Natural killer cell (primary cell): ENCODE data around the gene OR10H5. TPM values are rescaled to one million over a fixed set of nuclear protein-coding genes. Genes with fewer than 3 reads are reported as not detected.

Experiments
- ATAC-seq, 3 donors: fragments of 150-1000 bp in 2 of 3; fragments of 200-7000 bp in 1 of 3; cut with Tn5 transposase; 1 replicate in 1 of 3; 2 replicates in 2 of 3; pipeline ENCODE4 v1.10.0; 2021; ENCODE audit warnings: mild to moderate bottlenecking in 2 of 3, moderate library complexity in 2 of 3
- DNase-seq, 2 donors: peaks; one replicate each; pipeline versions ENCODE4 v3.0.0 to v3.0.0-alpha.2; 2013 to 2021; ENCODE audit warnings: mixed read lengths in 1 of 2
- H3K27ac ChIP-seq: one replicate; pipeline ENCODE4 v1.5.1; 2013; ENCODE audit warnings: mild to moderate bottlenecking, low read length
- H3K27me3 ChIP-seq: one replicate; pipeline ENCODE4 v1.6.1; 2013; ENCODE audit warnings: low read length; ENCODE audit not compliant: control insufficient read depth, insufficient read depth
- H3K36me3 ChIP-seq: one replicate; pipeline ENCODE4 v1.6.1; 2013; ENCODE audit warnings: low read length; ENCODE audit not compliant: control insufficient read depth, insufficient read depth
- H3K4me1 ChIP-seq: one replicate; pipeline ENCODE4 v1.6.1; 2013; ENCODE audit warnings: low read length; ENCODE audit not compliant: control insufficient read depth, insufficient read depth
- H3K4me3 ChIP-seq: one replicate; pipeline ENCODE4 v1.5.1; 2013; ENCODE audit warnings: low read length
- H3K9me3 ChIP-seq: one replicate; pipeline ENCODE4 v1.6.1; 2013; ENCODE audit warnings: low read length; ENCODE audit not compliant: control insufficient read depth, insufficient read depth
- H3K27ac Mint-ChIP-seq, 2 donors: one replicate each; pipeline ENCODE4 v1.8.0; 2022; ENCODE audit warnings: mild to moderate bottlenecking in 2 of 2, mixed read lengths in 2 of 2, moderate library complexity in 1 of 2
- H3K27me3 Mint-ChIP-seq, 2 donors: one replicate each; pipeline ENCODE4 v1.8.0; 2022; ENCODE audit warnings: low read depth in 2 of 2, mixed read lengths in 2 of 2
- H3K36me3 Mint-ChIP-seq: one replicate; pipeline ENCODE4 v1.8.0; 2022; ENCODE audit warnings: mixed read lengths
- H3K4me1 Mint-ChIP-seq, 2 donors: one replicate each; pipeline ENCODE4 v1.8.0; 2022; ENCODE audit warnings: mixed read lengths in 2 of 2
- H3K4me3 Mint-ChIP-seq: one replicate; pipeline ENCODE4 v1.8.0; 2022; ENCODE audit warnings: mild to moderate bottlenecking, moderate library complexity, mixed read lengths
- H3K9me3 Mint-ChIP-seq, 2 donors: one replicate each; pipeline ENCODE4 v1.8.0; 2022; ENCODE audit warnings: mixed read lengths in 2 of 2
- WGBS: methylation state at CpG from one replicate; pipeline ENCODE4 v1.1.7; 2013; ENCODE audit warnings: missing lambda C conversion rate; ENCODE audit not compliant: insufficient coverage; 5-methylcytosine and 5-hydroxymethylcytosine counted together
- intact Hi-C: fragments of 100-400 bp; cut with micrococcal nuclease; formaldehyde crosslinking; loops from one replicate; pipeline ENCODE4 v1.14.2; 2022
- total RNA-seq, 4 donors: library from RNA; stranded (reverse); fragments of 120-200 nt in 1 of 4; gene quantifications; one replicate each; pipeline versions ENCODE4 v1.2.3 to v1.2.4, GENCODE V29; 2013 to 2022
- TF ChIP-seq, protein P1 (sequence below): fragments of 200-600 bp; IDR thresholded peaks from one replicate; pipeline ENCODE4 v1.8.0; 2022; ENCODE audit warnings: antibody characterized with exemption

Gene OR10H5
- total RNA-seq, 3 donors from 2014 or later (not counting 1 experiment from before 2014, with no cell fraction given) = not detected

DNA sequence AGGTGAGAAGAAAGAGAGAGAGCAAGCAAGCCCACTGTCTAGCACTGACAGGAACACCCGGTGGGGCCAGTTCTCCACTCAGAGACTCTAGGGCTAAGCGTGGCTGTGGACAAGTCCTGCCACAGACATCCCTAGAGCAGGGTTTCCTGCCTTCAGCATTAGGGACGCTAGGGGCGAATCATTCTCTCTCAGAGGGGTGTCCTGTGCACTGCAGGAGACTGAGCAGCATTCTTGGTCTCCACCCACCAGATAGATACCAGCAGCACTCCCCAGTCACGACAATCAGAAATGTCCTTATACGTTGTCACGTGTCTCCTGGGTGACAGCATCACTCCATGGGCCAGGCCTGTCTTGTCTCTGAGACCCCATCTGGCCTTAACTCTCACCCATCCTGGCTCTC lies 26.5 kb downstream of the OR10H5 start:
- no peak overlapping the region for H3K4me3 Mint-ChIP-seq
- TF ChIP-seq, protein P1, sequence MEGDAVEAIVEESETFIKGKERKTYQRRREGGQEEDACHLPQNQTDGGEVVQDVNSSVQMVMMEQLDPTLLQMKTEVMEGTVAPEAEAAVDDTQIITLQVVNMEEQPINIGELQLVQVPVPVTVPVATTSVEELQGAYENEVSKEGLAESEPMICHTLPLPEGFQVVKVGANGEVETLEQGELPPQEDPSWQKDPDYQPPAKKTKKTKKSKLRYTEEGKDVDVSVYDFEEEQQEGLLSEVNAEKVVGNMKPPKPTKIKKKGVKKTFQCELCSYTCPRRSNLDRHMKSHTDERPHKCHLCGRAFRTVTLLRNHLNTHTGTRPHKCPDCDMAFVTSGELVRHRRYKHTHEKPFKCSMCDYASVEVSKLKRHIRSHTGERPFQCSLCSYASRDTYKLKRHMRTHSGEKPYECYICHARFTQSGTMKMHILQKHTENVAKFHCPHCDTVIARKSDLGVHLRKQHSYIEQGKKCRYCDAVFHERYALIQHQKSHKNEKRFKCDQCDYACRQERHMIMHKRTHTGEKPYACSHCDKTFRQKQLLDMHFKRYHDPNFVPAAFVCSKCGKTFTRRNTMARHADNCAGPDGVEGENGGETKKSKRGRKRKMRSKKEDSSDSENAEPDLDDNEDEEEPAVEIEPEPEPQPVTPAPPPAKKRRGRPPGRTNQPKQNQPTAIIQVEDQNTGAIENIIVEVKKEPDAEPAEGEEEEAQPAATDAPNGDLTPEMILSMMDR = no peak
- H3K4me1 Mint-ChIP-seq = peaks cover 0 to 15% of the 10 kb centered on the region in 2 donors
- ATAC-seq (peak in 1 of 3 donors; percentile 28), DNase-seq (no peak)
- intact Hi-C loops = no loop called here
- H3K27me3 ChIP-seq = no peaks in the 10 kb centered on the region
- no peaks in the 10 kb centered on the region for H3K9me3 ChIP-seq
- peaks cover 21 to 25% of the 10 kb centered on the region in 2 donors for H3K27me3 Mint-ChIP-seq
- no peak overlapping the region for H3K4me3 ChIP-seq
- no peaks in the 10 kb centered on the region for H3K36me3 Mint-ChIP-seq
- no peaks in the 10 kb centered on the region for H3K36me3 ChIP-seq
- H3K4me1 ChIP-seq = peaks cover 9% of the 10 kb centered on the region
- H3K27ac ChIP-seq = no peak overlapping the region
- no peak overlapping the region for H3K27ac Mint-ChIP-seq
- H3K9me3 Mint-ChIP-seq = no peaks in the 10 kb centered on the region
- WGBS = 51% methylated on average over 7 of the region's 7 CpGs

DNA sequence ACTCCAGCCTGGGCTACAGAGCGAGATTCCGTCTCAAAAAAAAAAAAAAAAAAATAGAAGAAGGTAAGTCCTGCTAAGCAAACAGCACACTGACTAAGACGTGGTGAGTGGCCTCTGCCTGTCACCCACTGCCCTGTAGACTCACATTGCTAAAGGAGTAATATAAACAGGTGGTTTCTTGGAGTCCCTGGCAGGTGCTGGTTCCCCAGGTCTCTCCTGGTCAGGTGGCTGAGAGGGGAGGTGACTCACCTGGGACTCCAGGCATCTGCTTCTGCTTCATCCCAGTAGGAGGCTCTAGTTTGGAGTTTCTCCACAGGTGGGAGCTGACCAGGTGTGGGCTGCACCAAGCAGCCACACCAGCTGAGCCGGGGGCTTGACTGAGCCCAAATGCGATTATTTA lies 27.8 kb downstream of the OR10H5 start, which contains the start of gene OR10H1:
TSS of gene OR10H1 (minus strand) at position 359 of the 400 bp plus-strand sequence. CDS start 7,627 bp downstream, outside the sequence.
- no peak for DNase-seq
- Mint-ChIP-seq H3K27ac (no peak within 1 kb of the TSS), H3K4me3 (no peak within 1 kb of the TSS), H3K27me3 (peaks cover 25% of the 10 kb centered on the region in 2 donors), H3K9me3 (no peaks in the 10 kb centered on the region), H3K36me3 (no peaks in the 10 kb centered on the region), H3K4me1 (peaks cover 0 to 15% of the 10 kb centered on the region in 2 donors)
- WGBS = 76% methylated on average over 5 of the region's 5 CpGs
- TF ChIP-seq, protein P1 = no peak
- intact Hi-C loops = no loop called here
- no peaks in the 10 kb centered on the region for H3K9me3 ChIP-seq
- no peaks in the 10 kb centered on the region for H3K36me3 ChIP-seq
- H3K27me3 ChIP-seq = no peaks in the 10 kb centered on the region
- ATAC-seq = no peak
- no peak within 1 kb of the TSS for H3K4me3 ChIP-seq
- H3K4me1 ChIP-seq = peaks cover 9% of the 10 kb centered on the region
- H3K27ac ChIP-seq = no peak within 1 kb of the TSS

DNA sequence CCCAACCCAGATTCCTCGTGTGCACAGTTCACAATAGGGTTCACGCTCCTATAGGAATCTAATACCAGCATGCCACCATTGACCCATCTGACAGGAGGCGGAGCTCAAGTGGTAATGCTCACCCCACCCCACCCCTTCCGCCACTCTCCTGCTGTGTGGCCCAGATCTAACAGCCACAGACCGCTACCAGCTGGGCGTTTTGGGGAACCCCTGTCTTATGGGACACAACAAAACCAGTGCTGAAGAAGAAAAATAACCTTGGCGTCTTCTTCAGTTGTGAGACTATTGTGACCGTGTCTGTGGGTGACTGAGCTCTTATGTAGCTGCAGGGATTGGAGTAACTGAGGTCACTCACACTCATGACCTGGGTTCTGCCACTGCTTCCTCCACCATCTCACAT lies 33.2 kb downstream of the OR10H5 start:
- H3K9me3 Mint-ChIP-seq = no peaks in the 10 kb centered on the region
- DNase-seq (peak; percentile 19 to 46), ATAC-seq (peak; percentile 70 to 92 (median 80))
- Histone ChIP-seq H3K4me1 (peaks cover 7% of the 10 kb centered on the region), H3K4me3 (no peak overlapping the region), H3K36me3 (no peaks in the 10 kb centered on the region), H3K27ac (no peak overlapping the region), H3K9me3 (no peaks in the 10 kb centered on the region), H3K27me3 (no peaks in the 10 kb centered on the region)
- H3K4me3 Mint-ChIP-seq = no peak overlapping the region
- H3K27ac Mint-ChIP-seq = peak overlapping the region in 1 of 2 donors; percentile 48
- intact Hi-C loops = no loop called here
- peaks cover 7% of the 10 kb centered on the region in 2 donors for H3K27me3 Mint-ChIP-seq
- TF ChIP-seq, protein P1 = no peak
- no peaks in the 10 kb centered on the region for H3K4me1 Mint-ChIP-seq
- no peaks in the 10 kb centered on the region for H3K36me3 Mint-ChIP-seq
- 84% methylated on average over 8 of the region's 8 CpGs for WGBS

DNA sequence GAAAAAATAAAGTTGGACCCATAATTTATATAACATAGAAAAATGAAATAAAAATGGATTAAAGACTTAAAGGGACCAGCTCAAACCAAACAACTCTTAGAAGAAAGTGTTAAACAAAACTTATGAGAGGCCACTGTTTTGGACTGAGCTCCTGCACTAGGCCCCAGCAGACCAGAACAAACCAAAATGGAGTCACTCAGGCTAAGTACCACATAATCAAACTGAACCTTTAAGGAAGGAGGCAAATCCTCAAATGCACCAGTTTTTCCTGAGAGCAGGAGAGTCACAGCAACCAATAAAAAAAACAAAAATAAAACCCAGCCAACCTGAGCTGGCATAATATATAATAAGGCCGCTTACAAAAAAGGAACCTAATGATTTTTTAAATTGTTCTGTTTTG lies 38.3 kb downstream of the OR10H5 start:
- H3K4me3 ChIP-seq = no peak overlapping the region
- Mint-ChIP-seq H3K27me3 (peaks cover 12 to 15% of the 10 kb centered on the region in 2 donors), H3K9me3 (no peaks in the 10 kb centered on the region), H3K4me1 (no peaks in the 10 kb centered on the region), H3K4me3 (no peak overlapping the region), H3K36me3 (no peaks in the 10 kb centered on the region), H3K27ac (no peak overlapping the region)
- no CpG with 5 or more reads among the region's 1 CpG for WGBS
- no peaks in the 10 kb centered on the region for H3K36me3 ChIP-seq
- ATAC-seq = no peak
- intact Hi-C loops = no loop called here
- no peaks in the 10 kb centered on the region for H3K27me3 ChIP-seq
- H3K4me1 ChIP-seq = peaks cover 12% of the 10 kb centered on the region
- DNase-seq = no peak
- TF ChIP-seq, protein P1 = no peak
- no peaks in the 10 kb centered on the region for H3K9me3 ChIP-seq
- no peak overlapping the region for H3K27ac ChIP-seq
